GM23338 (cell line): Measurements from ENCODE around the gene IL36RN. TPM values are rescaled to one million over a fixed set of nuclear protein-coding genes. Genes with fewer than 3 reads are reported as not detected.
A peak's percentile ranks its signal among the peaks of the same experiment; 100 is the strongest.

Source experiments
- ATAC-seq: fragments of 200-7000 bp; cut with Tn5 transposase; 3 replicates; pipeline ENCODE4 v1.9.1; 2020
- DNase-seq: peaks from one replicate; pipeline ENCODE4 v3.0.0-alpha.2; 2015; ENCODE audit warnings: low spot score
- H2AFZ ChIP-seq: fragments of 200-600 bp; sonication (generic); 2 replicates; pipeline ENCODE4 v1.8.0; 2016; ENCODE audit warnings: antibody characterized with exemption, mild to moderate bottlenecking, moderate library complexity
- H3F3A ChIP-seq: fragments of 200-600 bp; sonication (generic); replicated peaks from 2 replicates; pipeline ENCODE4 v1.8.0; 2017; ENCODE audit warnings: antibody characterized with exemption, mixed run types, low read depth
- H3K27ac ChIP-seq: fragments of 200-600 bp; sonication (generic); 2 replicates; pipeline ENCODE4 v1.6.1; 2016; ENCODE audit warnings: low read depth
- H3K27me3 ChIP-seq: fragments of 200-600 bp; sonication (generic); 2 replicates; pipeline ENCODE4 v1.8.0; 2016; ENCODE audit warnings: mild to moderate bottlenecking, mixed run types, moderate library complexity; ENCODE audit not compliant: insufficient read depth
- H3K36me3 ChIP-seq: fragments of 200-600 bp; sonication (generic); 2 replicates; pipeline ENCODE4 v1.8.0; 2016; ENCODE audit warnings: mild to moderate bottlenecking; ENCODE audit not compliant: insufficient read depth
- H3K4me1 ChIP-seq: fragments of 200-600 bp; sonication (generic); 2 replicates; pipeline ENCODE4 v1.8.0; 2016; ENCODE audit warnings: mild to moderate bottlenecking, moderate library complexity; ENCODE audit not compliant: insufficient read depth
- H3K4me2 ChIP-seq: fragments of 200-600 bp; sonication (generic); 2 replicates; pipeline ENCODE4 v1.7.1; 2017; ENCODE audit warnings: mixed run types
- H3K4me3 ChIP-seq: fragments of 200-600 bp; sonication (generic); 2 replicates; pipeline ENCODE4 v1.6.1; 2016; ENCODE audit warnings: mixed run types
- H3K79me2 ChIP-seq: fragments of 200-600 bp; sonication (generic); replicated peaks from 2 replicates; pipeline ENCODE4 v1.8.0; 2017; ENCODE audit warnings: mild to moderate bottlenecking; ENCODE audit not compliant: insufficient read depth
- H3K9me2 ChIP-seq: fragments of 200-600 bp; sonication (generic); 2 replicates; pipeline ENCODE4 v1.8.0; 2017; ENCODE audit not compliant: insufficient read depth
- H4K20me1 ChIP-seq: fragments of 200-600 bp; sonication (generic); replicated peaks from 2 replicates; pipeline ENCODE4 v1.8.0; 2017; ENCODE audit warnings: mild to moderate bottlenecking; ENCODE audit not compliant: insufficient read depth
- H3K27ac Mint-ChIP-seq: 2 replicates; pipeline ENCODE4 v1.8.0; 2020; ENCODE audit warnings: inconsistent platforms, mild to moderate bottlenecking, moderate library complexity, mixed read lengths
- H3K27me3 Mint-ChIP-seq: 3 replicates; pipeline ENCODE4 v1.8.0; 2022; ENCODE audit warnings: low read depth, mild to moderate bottlenecking, moderate library complexity, mixed read lengths, inconsistent platforms; ENCODE audit not compliant: insufficient read depth, poor library complexity
- H3K36me3 Mint-ChIP-seq: 3 replicates; pipeline ENCODE4 v1.8.0; 2021; ENCODE audit warnings: low read depth, mild to moderate bottlenecking, inconsistent platforms, moderate library complexity, mixed read lengths
- H3K4me1 Mint-ChIP-seq: 3 replicates; pipeline ENCODE4 v1.8.0; 2020; ENCODE audit warnings: mild to moderate bottlenecking, inconsistent platforms, mixed read lengths
- H3K4me3 Mint-ChIP-seq: 3 replicates; pipeline ENCODE4 v1.8.0; 2021; ENCODE audit warnings: moderate library complexity, mild to moderate bottlenecking, inconsistent platforms, mixed read lengths
- H3K9me3 Mint-ChIP-seq: 3 replicates; pipeline ENCODE4 v1.8.0; 2020; ENCODE audit warnings: moderate library complexity, mild to moderate bottlenecking, inconsistent platforms, mixed read lengths
- CREB1 ChIP-seq: fragments of 250-450 bp; sonication (Bioruptor Pico); IDR thresholded peaks from 2 replicates; pipeline ENCODE4 v1.5.0; 2020; ENCODE audit warnings: low read depth, mild to moderate bottlenecking, moderate library complexity
- ETS1 ChIP-seq: IDR thresholded peaks from 2 replicates; pipeline ENCODE4 v1.6.1; 2016; ENCODE audit warnings: antibody characterized with exemption
- EZH2 ChIP-seq: fragments of 200-600 bp; sonication (generic); IDR thresholded peaks from one replicate; pipeline ENCODE4 v1.8.0; 2017; ENCODE audit warnings: antibody characterized with exemption, mild to moderate bottlenecking, low read depth; ENCODE audit not compliant: unreplicated experiment
- EZH2phosphoT487 ChIP-seq: fragments of 200-600 bp; sonication (generic); IDR thresholded peaks from one replicate; pipeline ENCODE4 v1.8.1; 2018; ENCODE audit warnings: antibody characterized with exemption; ENCODE audit not compliant: unreplicated experiment
- JUNB ChIP-seq: IDR thresholded peaks from one replicate; pipeline ENCODE4 v1.6.1; 2016; ENCODE audit warnings: antibody characterized with exemption; ENCODE audit not compliant: unreplicated experiment
- NANOG ChIP-seq: IDR thresholded peaks from 2 replicates; pipeline ENCODE4 v1.6.1; 2016; ENCODE audit warnings: antibody characterized with exemption, borderline replicate concordance
- POLR2AphosphoS5 ChIP-seq: IDR thresholded peaks from 2 replicates; pipeline ENCODE4 v1.6.1; 2016; ENCODE audit warnings: antibody characterized with exemption, low read depth
- STAT1 ChIP-seq: IDR thresholded peaks from one replicate; pipeline ENCODE4 v1.6.1; 2016; ENCODE audit warnings: antibody characterized with exemption; ENCODE audit not compliant: unreplicated experiment
- ZNF114 ChIP-seq: fragments of 250-450 bp; sonication (Bioruptor Pico); IDR thresholded peaks from 2 replicates; pipeline ENCODE4 v1.5.0; 2020; ENCODE audit warnings: mild to moderate bottlenecking, moderate library complexity
- ZNF331 ChIP-seq: fragments of 250-450 bp; sonication (Bioruptor Pico); IDR thresholded peaks from 2 replicates; pipeline ENCODE4 v1.5.0; 2020; ENCODE audit warnings: low read depth, mild to moderate bottlenecking, moderate library complexity
- long read RNA-seq: library from polyadenylated mRNA; unstranded; transcript quantifications from one replicate; pipeline ENCODE4 v2.0.0, GENCODE V29; 2020; ENCODE audit not compliant: unreplicated experiment
- polyA plus RNA-seq: library from polyadenylated mRNA; unstranded; fragments of >200 nt; fragmentation: Nextera tagmentation; extraction: Ambion mirVana; gene quantifications from 2 replicates; pipeline ENCODE4 v1.2.1, GENCODE V29; 2016
- total RNA-seq: library from RNA; depleted of rRNA; stranded (reverse); fragments of >200 nt; shearing (Covaris generic); gene quantifications from 2 replicates; pipeline ENCODE4 v1.2.3, GENCODE V29; 2014; rRNA removed
- TF ChIP-seq, protein P1 (sequence below), 2 experiments: fragments of 200-600 bp in 1 of 2; sonication (generic) in 1 of 2; conservative IDR thresholded peaks; 2 replicates each; pipeline versions ENCODE4 v1.5.1 to v1.6.1; 2016 to 2017; ENCODE audit warnings: antibody characterized with exemption in 2 of 2, low read depth in 2 of 2, mild to moderate bottlenecking in 2 of 2, moderate library complexity in 1 of 2

IL36RN gene
- not detected in 2 replicates for total RNA-seq
- polyA plus RNA-seq, result not detected in 2 replicates
- long read RNA-seq, result 0 reads

GRCh38 chr2:113058998-113059960 is at the start of gene IL36RN:
IL36RN (plus strand) TSS chr2:113059198; CDS start chr2:113059439, 241 bp downstream.
- no peak within 1 kb of the TSS for H3K4me3 ChIP-seq
- H3K36me3 ChIP-seq, result no peaks in the 10 kb centered on the region
- ATAC-seq (no peak), DNase-seq (no peak)
- H3K4me2 ChIP-seq, result no peak within 1 kb of the TSS
- no peak within 1 kb of the TSS for H3K27ac Mint-ChIP-seq
- no peak for TF ChIP-seq EZH2phosphoT487
- TF ChIP-seq, protein P1, sequence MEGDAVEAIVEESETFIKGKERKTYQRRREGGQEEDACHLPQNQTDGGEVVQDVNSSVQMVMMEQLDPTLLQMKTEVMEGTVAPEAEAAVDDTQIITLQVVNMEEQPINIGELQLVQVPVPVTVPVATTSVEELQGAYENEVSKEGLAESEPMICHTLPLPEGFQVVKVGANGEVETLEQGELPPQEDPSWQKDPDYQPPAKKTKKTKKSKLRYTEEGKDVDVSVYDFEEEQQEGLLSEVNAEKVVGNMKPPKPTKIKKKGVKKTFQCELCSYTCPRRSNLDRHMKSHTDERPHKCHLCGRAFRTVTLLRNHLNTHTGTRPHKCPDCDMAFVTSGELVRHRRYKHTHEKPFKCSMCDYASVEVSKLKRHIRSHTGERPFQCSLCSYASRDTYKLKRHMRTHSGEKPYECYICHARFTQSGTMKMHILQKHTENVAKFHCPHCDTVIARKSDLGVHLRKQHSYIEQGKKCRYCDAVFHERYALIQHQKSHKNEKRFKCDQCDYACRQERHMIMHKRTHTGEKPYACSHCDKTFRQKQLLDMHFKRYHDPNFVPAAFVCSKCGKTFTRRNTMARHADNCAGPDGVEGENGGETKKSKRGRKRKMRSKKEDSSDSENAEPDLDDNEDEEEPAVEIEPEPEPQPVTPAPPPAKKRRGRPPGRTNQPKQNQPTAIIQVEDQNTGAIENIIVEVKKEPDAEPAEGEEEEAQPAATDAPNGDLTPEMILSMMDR (conservative IDR thresholded peaks at IDR 0.05; ENCODE audit: low read depth in 2 of 2), result 0 out of 4 replicates have a peak, but pooled peaks of 1 of the 2 experiments have one; percentile 6
- peaks cover 35% of the 10 kb centered on the region for H3K9me3 Mint-ChIP-seq
- H3K27ac ChIP-seq, result no peak within 1 kb of the TSS
- H3K4me1 Mint-ChIP-seq, result peaks cover 6% of the 10 kb centered on the region; the same call in 1 of the 3 replicates
- H2AFZ ChIP-seq, result no peak within 1 kb of the TSS
- H3F3A ChIP-seq, result no peaks in the 10 kb centered on the region
- no peak within 1 kb of the TSS for H3K4me3 Mint-ChIP-seq
- H3K27me3 ChIP-seq, result no peaks in the 10 kb centered on the region
- H4K20me1 ChIP-seq, result no peaks in the 10 kb centered on the region
- no peaks in the 10 kb centered on the region for H3K79me2 ChIP-seq
- H3K4me1 ChIP-seq, result no peaks in the 10 kb centered on the region
- H3K9me2 ChIP-seq, result no peaks in the 10 kb centered on the region
- H3K36me3 Mint-ChIP-seq, result peaks cover 12% of the 10 kb centered on the region
- peaks cover 9% of the 10 kb centered on the region for H3K27me3 Mint-ChIP-seq

DNA sequence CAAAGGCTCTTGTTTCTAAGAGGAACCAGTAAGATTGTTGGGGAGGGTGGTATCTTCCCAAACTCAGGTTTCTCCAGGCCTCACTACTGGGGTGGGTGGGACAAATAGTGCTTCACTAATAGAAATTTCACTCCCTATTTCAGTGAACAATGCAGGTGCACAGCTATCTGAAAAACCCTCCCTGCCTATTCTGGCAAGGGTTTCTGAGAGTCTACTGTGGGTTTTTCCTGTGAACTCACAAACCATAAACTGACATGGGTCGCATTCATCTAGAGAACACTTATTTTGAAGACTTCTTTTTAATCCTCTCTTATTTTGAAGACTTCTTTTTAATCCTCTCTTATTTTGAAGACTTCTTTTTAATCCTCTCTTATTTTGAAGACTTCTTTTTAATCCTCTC is 49.4 kb upstream of the IL36RN start:
- no peaks in the 10 kb centered on the region for H3K36me3 ChIP-seq
- H3K9me2 ChIP-seq, result 0 out of 2 replicates have a peak, but pooled peaks cover 4% of the 10 kb centered on the region
- H3K4me3 Mint-ChIP-seq, result no peak overlapping the region
- H3K27ac Mint-ChIP-seq, result no peak overlapping the region
- H3K4me1 ChIP-seq, result no peaks in the 10 kb centered on the region
- H2AFZ ChIP-seq, result no peak overlapping the region
- H3F3A ChIP-seq, result no peaks in the 10 kb centered on the region
- H3K36me3 Mint-ChIP-seq, result no peaks in the 10 kb centered on the region
- TF ChIP-seq ZNF114 (CRISPR knock-in tag), result no peak
- no peak for TF ChIP-seq STAT1
- TF ChIP-seq EZH2, result no peak
- H3K79me2 ChIP-seq, result no peaks in the 10 kb centered on the region
- no peak overlapping the region for H3K4me2 ChIP-seq
- H4K20me1 ChIP-seq, result no peaks in the 10 kb centered on the region
- H3K27me3 Mint-ChIP-seq, result no peaks in the 10 kb centered on the region
- no peaks in the 10 kb centered on the region for H3K4me1 Mint-ChIP-seq
- H3K27me3 ChIP-seq, result no peaks in the 10 kb centered on the region
- H3K4me3 ChIP-seq, result no peak overlapping the region
- no peaks in the 10 kb centered on the region; the same call in 2 of the 3 replicates for H3K9me3 Mint-ChIP-seq
- H3K27ac ChIP-seq, result no peak overlapping the region
- ATAC-seq (no peak), DNase-seq (no peak)

DNA sequence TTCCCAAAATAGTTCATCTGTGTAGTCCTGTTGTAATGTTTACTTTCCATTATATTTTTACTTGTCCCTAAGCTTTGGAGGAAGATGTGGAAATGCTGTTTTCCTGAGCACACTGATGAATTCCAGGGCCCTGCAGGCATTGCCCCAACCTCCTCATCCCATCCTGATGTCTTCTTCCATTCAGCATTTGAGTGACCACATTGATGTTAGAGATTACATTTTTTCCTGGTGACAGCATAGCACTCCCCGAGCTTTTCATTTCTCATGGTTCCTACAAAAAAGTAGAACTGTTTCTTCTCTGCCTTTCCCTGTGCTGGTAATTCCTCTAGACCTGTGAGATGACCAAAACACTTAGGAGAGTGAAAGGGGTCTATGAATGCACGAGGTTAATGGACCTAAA is 48.9 kb upstream of the IL36RN start:
- H3K4me3 Mint-ChIP-seq, result no peak overlapping the region
- DNase-seq, result no peak
- H3K9me3 Mint-ChIP-seq, result no peaks in the 10 kb centered on the region; the same call in 2 of the 3 replicates
- no peak overlapping the region for H3K27ac Mint-ChIP-seq
- Histone ChIP-seq H3F3A (no peaks in the 10 kb centered on the region), H3K27ac (no peak overlapping the region), H3K36me3 (no peaks in the 10 kb centered on the region), H4K20me1 (no peaks in the 10 kb centered on the region), H3K79me2 (no peaks in the 10 kb centered on the region), H3K4me2 (no peak overlapping the region), H3K4me3 (no peak overlapping the region), H3K27me3 (no peaks in the 10 kb centered on the region), H2AFZ (no peak overlapping the region), H3K9me2 (0 out of 2 replicates have a peak, but pooled peaks cover 4% of the 10 kb centered on the region), H3K4me1 (no peaks in the 10 kb centered on the region)
- H3K36me3 Mint-ChIP-seq, result no peaks in the 10 kb centered on the region
- H3K4me1 Mint-ChIP-seq, result no peaks in the 10 kb centered on the region
- ATAC-seq, result no peak
- peaks cover 4% of the 10 kb centered on the region for H3K27me3 Mint-ChIP-seq
- TF ChIP-seq, protein P1 (conservative IDR thresholded peaks at IDR 0.05; ENCODE audit: low read depth in 2 of 2), result no peak
- TF ChIP-seq POLR2AphosphoS5 (no peak), EZH2 (no peak), ETS1 (no peak), STAT1 (no peak), CREB1 (no peak), EZH2phosphoT487 (no peak), JUNB (no peak), ZNF331 (CRISPR knock-in tag) (no peak), NANOG (no peak)
